T-helper 17 cell (primary cell): ENCODE results near the gene TRAPPC2L. TPM values are rescaled to one million over a fixed set of nuclear protein-coding genes. Genes with fewer than 3 reads are reported as not detected.

Experiments used
- ATAC-seq: fragments of 150-1000 bp; cut with Tn5 transposase; 2 replicates; pipeline ENCODE4 v1.10.0; 2021; ENCODE audit warnings: mild to moderate bottlenecking, moderate library complexity
- DNase-seq, 3 donors: peaks; one replicate each; pipeline versions ENCODE4 v3.0.0 to v3.0.0-alpha.2; 2020 to 2021
- H3K9me3 ChIP-seq: one replicate; pipeline ENCODE4 v1.7.0; 2013; ENCODE audit warnings: low read length, mild to moderate bottlenecking; ENCODE audit not compliant: control insufficient read depth, poor library complexity, severe bottlenecking
- H3K27ac Mint-ChIP-seq: one replicate; pipeline ENCODE4 v1.8.0; 2022; ENCODE audit warnings: mild to moderate bottlenecking, moderate library complexity, mixed read lengths
- H3K27me3 Mint-ChIP-seq: one replicate; pipeline ENCODE4 v1.8.0; 2022; ENCODE audit warnings: mixed read lengths
- H3K36me3 Mint-ChIP-seq: one replicate; pipeline ENCODE4 v1.8.0; 2022; ENCODE audit warnings: low read depth, mixed read lengths
- H3K4me1 Mint-ChIP-seq: one replicate; pipeline ENCODE4 v1.8.0; 2022; ENCODE audit warnings: mild to moderate bottlenecking, mixed read lengths
- H3K4me3 Mint-ChIP-seq: one replicate; pipeline ENCODE4 v1.8.0; 2022; ENCODE audit warnings: mild to moderate bottlenecking, moderate library complexity, mixed read lengths
- total RNA-seq, 4 donors: library from RNA in 2 of 4; stranded (reverse) in 2 of 4; gene quantifications; one replicate each; pipeline ENCODE4 v1.2.3 and lab custom pipeline; 2022 to 2026

The TRAPPC2L gene
- total RNA-seq, 2 donors from 2014 or later, result 33.5 to 43.0 TPM

DNA sequence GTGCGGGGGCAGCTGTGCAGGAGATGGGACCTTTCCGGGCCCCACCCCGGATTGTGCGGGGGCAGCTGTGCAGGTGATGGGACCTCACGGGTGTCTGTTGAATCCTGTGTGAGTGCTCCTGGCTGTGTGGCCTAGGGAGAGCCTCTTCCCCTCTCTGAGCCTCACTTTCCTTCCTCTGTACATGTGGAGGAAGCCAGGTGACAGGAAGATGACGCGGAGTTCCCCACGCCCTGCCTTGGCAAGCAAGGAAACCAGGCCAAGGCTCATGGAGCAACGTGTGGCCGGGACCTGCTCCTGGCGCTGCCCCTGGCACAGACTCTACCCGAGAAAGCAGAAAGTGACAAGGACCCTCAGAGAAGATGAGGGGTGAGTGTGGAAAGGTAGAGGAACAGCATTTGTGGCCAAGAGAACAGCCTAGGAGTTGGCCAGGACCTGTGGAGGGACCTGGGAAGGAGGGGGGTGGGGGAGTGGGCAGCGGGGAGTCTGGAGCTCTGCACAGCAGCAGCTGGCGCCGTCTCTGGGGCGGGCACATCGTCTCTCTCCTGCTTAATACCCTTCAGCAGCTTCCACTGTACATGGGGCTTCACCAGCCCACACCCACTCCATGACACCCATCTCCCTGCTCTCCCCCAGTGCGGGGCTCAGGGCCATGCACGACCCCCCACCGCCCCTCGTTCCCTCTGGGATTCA is 47.9 kb downstream of the TRAPPC2L start:
- no peak for DNase-seq
- no peaks in the 10 kb centered on the region for H3K27me3 Mint-ChIP-seq
- H3K36me3 Mint-ChIP-seq, result no peaks in the 10 kb centered on the region
- ATAC-seq, result no peak
- no peak overlapping the region for H3K4me3 Mint-ChIP-seq
- no peak overlapping the region for H3K27ac Mint-ChIP-seq
- peaks cover 6% of the 10 kb centered on the region for H3K4me1 Mint-ChIP-seq
- H3K9me3 ChIP-seq, result no peaks in the 10 kb centered on the region

GRCh38 chr16:88905563-88905962 is 48.6 kb downstream of the TRAPPC2L start:
- H3K9me3 ChIP-seq, result no peaks in the 10 kb centered on the region
- H3K4me3 Mint-ChIP-seq, result no peak overlapping the region
- H3K4me1 Mint-ChIP-seq, result peaks cover 9% of the 10 kb centered on the region
- H3K36me3 Mint-ChIP-seq, result no peaks in the 10 kb centered on the region
- no peak overlapping the region for H3K27ac Mint-ChIP-seq
- DNase-seq, result no peak
- ATAC-seq, result no peak
- H3K27me3 Mint-ChIP-seq, result no peaks in the 10 kb centered on the region

GRCh38 chr16:88906020-88906419 is 49.1 kb downstream of the TRAPPC2L start:
- no peaks in the 10 kb centered on the region for H3K27me3 Mint-ChIP-seq
- DNase-seq (no peak), ATAC-seq (no peak)
- no peaks in the 10 kb centered on the region for H3K36me3 Mint-ChIP-seq
- no peaks in the 10 kb centered on the region for H3K9me3 ChIP-seq
- H3K27ac Mint-ChIP-seq, result no peak overlapping the region
- H3K4me3 Mint-ChIP-seq, result no peak overlapping the region
- peaks cover 9% of the 10 kb centered on the region for H3K4me1 Mint-ChIP-seq

GRCh38 chr16:88906535-88907105 is 49.7 kb downstream of the TRAPPC2L start:
- Mint-ChIP-seq H3K4me3 (no peak overlapping the region), H3K27me3 (no peaks in the 10 kb centered on the region), H3K27ac (no peak overlapping the region), H3K36me3 (no peaks in the 10 kb centered on the region), H3K4me1 (peaks cover 9% of the 10 kb centered on the region)
- H3K9me3 ChIP-seq, result no peaks in the 10 kb centered on the region
- ATAC-seq (no peak), DNase-seq (no peak)

DNA sequence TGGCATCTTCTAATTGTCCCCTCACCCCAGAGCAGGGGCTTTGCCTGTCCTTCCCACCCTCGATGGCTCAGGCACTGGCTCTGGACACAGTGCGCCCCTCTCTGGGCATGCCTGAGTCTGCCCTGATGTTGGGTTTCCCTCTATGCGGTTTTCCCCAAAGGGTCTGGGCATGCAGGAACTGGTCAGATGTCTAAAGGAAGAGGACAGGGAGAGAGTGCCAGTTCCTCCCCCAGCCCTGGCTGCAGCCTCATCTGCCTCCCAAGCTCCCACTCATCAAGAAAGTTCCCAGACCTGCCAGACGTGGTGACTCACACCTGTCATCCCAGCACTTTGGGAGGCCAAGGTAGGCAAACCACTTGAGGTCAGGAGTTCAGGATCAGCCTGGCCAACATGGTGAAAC is 50.8 kb downstream of the TRAPPC2L start:
- H3K27me3 Mint-ChIP-seq, result no peaks in the 10 kb centered on the region
- H3K4me1 Mint-ChIP-seq, result peaks cover 9% of the 10 kb centered on the region
- no peaks in the 10 kb centered on the region for H3K9me3 ChIP-seq
- DNase-seq (no peak), ATAC-seq (no peak)
- H3K36me3 Mint-ChIP-seq, result no peaks in the 10 kb centered on the region
- no peak overlapping the region for H3K4me3 Mint-ChIP-seq
- no peak overlapping the region for H3K27ac Mint-ChIP-seq

- ATAC-seq (no peak), DNase-seq (no peak)
Measured at GRCh38 chr16:88908307-88908706, 51.4 kb downstream of the TRAPPC2L start.

DNA sequence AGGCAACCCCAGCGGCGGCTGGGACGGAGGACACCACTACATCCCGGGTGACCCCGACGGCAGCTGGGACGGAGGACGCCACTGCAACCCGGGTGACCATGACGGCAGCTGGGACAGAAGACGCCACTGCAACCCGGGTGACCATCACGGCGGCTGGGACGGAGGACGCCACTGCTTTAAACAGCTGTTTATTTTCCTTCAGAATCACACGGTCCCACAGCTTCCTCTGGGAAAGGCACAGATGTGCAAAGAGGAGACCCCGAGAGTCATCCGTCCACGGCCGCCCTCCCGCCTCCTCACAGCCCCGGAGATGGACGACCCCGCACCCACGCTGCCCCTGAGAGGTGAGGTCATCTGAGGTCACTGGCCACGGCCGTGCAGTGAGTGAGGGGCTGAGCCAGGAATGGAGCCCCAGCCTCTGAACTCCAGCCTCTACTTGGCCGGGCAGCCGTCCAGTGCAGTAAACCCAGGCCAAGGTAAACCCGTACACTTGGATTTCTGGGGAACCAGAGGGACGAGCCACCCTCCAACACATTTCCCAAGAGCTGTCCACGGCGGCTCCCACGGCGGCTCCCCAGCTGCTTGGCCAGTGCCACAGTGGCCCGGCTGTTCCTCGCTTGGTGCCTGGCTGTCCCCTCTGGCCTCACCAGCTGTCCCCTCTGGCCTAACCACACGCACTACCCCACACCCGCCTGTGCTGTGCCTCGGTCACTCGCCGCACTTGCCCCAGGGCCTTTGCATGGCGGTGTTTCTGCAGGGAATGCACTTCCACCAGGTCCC is 52.7 kb downstream of the TRAPPC2L start:
- no peak for ATAC-seq
- H3K9me3 ChIP-seq, result no peaks in the 10 kb centered on the region
- H3K27me3 Mint-ChIP-seq, result peaks cover 5% of the 10 kb centered on the region
- H3K36me3 Mint-ChIP-seq, result no peaks in the 10 kb centered on the region
- H3K27ac Mint-ChIP-seq, result no peak overlapping the region
- H3K4me1 Mint-ChIP-seq, result peaks cover 9% of the 10 kb centered on the region
- DNase-seq, result no peak
- no peak overlapping the region for H3K4me3 Mint-ChIP-seq

More at GRCh38 chr16:88908307-88908706, 51.4 kb downstream of the TRAPPC2L start:
- no peaks in the 10 kb centered on the region for H3K36me3 Mint-ChIP-seq
- H3K9me3 ChIP-seq, result no peaks in the 10 kb centered on the region
- H3K27ac Mint-ChIP-seq, result no peak overlapping the region
- H3K4me3 Mint-ChIP-seq, result no peak overlapping the region
- peaks cover 9% of the 10 kb centered on the region for H3K4me1 Mint-ChIP-seq
- H3K27me3 Mint-ChIP-seq, result no peaks in the 10 kb centered on the region

DNA sequence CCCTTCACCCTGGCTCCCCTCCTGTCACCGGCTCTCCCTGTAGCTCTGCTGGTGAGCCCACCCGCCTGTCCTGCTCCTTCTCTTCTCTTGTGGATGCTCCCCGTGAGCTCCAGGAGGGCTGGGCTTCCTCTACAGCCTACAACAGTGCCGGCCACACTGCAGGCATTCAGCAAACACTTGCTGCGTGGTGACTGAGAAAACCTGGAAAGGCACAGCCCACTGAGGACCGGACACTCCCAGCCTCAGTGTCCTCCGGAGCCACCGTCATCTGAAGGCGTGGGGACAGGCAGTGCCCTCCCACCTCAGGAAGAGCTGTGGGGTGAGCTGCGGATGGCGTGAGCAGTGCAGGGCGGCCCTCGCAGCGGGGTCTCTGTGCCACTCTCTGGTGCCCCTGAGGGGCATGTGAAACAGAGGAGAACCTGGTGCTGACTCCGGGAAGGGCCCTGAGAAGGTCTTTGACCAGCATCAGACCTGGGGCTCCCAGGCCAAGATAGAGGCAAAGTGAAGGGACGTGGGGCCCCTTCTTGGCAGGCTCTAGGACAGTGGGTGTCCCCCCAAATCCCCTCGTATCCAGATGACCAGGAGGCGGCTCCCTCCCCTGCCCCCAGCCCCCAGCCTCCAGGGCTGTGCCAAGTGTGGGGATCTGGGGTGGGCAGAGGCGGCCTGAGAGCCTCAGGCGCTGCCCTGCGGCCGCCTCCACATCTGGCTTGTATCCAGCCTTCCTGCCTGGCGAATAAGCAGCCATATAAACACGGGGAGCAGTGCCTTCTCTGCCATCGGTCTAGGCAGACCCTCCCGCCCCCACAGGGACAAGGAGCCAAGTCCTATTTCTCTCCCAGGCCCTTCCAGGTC is 53.6 kb downstream of the TRAPPC2L start:
- Mint-ChIP-seq H3K27me3 (peaks cover 5% of the 10 kb centered on the region), H3K4me1 (peaks cover 6% of the 10 kb centered on the region), H3K27ac (no peak overlapping the region), H3K4me3 (no peak overlapping the region), H3K36me3 (no peaks in the 10 kb centered on the region)
- DNase-seq, result no peak
- ATAC-seq, result no peak
- no peaks in the 10 kb centered on the region for H3K9me3 ChIP-seq

DNA sequence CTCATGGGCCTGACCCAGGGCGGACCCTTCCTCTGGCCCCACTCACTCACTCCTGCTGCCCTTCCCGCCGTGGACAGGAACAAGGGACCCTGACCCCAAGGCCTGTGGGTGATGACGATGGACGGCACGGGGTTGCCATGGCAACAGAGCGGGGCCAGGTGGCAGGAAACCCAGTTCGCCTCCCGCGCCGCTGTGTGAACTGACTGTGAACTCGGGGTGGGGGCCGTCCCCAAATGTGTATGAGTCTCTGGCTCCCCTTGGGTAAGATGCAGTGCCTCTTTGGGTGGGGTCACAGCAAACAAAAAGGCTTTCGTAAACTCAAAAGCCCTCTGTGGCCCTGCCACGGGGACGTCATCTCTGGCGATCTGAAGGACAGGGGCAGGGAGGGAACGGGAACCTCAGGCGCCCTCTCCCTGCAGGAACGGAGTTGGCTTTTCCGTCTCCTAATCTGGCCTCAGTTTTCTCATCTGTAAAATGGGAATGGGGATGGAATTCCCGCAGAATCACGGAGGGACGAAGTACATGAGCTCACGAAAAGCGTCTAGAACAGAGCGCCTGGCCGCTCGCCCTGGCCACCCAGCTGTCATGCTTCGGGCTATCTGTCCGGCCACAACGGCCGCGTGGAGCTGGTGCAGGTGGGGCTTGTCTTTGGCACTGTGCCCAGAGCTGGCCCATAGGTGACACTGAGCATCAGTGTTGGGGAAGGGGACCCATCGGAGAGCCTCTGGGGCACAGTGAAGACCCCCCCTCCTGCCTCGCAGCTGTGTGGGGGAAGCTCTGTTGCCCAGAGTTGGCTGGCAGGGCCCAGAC is 54.4 kb downstream of the TRAPPC2L start:
- H3K9me3 ChIP-seq, result no peaks in the 10 kb centered on the region
- no peak for ATAC-seq
- no peak for DNase-seq
- Mint-ChIP-seq H3K36me3 (no peaks in the 10 kb centered on the region), H3K27ac (no peak overlapping the region), H3K27me3 (peaks cover 5% of the 10 kb centered on the region), H3K4me1 (peaks cover 3% of the 10 kb centered on the region), H3K4me3 (no peak overlapping the region)

GRCh38 chr16:88911946-88912310 is 55.0 kb downstream of the TRAPPC2L start:
- no peak for ATAC-seq
- no peak for DNase-seq
- H3K36me3 Mint-ChIP-seq, result no peaks in the 10 kb centered on the region
- no peak overlapping the region for H3K4me3 Mint-ChIP-seq
- H3K4me1 Mint-ChIP-seq, result peaks cover 3% of the 10 kb centered on the region
- no peaks in the 10 kb centered on the region for H3K9me3 ChIP-seq
- H3K27me3 Mint-ChIP-seq, result peaks cover 5% of the 10 kb centered on the region
- no peak overlapping the region for H3K27ac Mint-ChIP-seq
